GM19452 (cell line): ENCODE data around the gene PLD1.
"Not testable (repeated sequence)": the region's sequence is repeated elsewhere in the genome, so short reads cannot be mapped to it uniquely, and the experiment has no call there.

Source experiments
- ATAC-seq: cut with Tn5 transposase; IDR thresholded peaks from one replicate; pipeline ENCODE4 v1.9.1; 2021; ENCODE audit not compliant: unreplicated experiment

Gene PLD1

DNA sequence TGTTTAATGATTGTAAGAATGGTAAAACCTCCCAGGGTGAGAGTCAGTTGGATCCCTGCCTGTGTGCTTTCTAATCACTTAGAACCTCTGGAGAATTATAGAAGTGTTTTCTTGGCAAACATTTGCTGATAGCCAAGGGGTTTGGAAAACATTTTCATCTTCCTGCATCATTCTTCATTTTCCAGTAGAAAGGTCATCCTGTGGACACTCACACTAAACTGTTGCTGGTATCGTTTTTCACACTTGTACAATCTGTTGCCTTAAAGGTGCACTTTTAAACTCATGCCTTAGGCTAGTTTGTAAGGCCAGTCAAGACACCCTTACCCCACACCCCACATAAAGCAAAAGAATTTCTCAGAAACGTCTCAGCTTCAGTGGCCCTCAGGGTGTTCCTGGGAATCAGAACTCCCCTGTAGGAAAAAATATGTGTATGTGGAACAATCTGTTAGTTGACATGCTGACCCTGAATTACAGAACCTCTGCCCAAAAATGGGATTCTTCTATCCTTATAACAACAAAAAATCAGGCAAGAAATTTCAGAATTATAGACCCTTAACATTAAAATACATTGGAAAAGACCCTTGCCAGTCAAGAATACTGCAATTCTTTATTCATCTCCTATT, 5.8 kb upstream of the PLD1 start:
- no peak for ATAC-seq

DNA sequence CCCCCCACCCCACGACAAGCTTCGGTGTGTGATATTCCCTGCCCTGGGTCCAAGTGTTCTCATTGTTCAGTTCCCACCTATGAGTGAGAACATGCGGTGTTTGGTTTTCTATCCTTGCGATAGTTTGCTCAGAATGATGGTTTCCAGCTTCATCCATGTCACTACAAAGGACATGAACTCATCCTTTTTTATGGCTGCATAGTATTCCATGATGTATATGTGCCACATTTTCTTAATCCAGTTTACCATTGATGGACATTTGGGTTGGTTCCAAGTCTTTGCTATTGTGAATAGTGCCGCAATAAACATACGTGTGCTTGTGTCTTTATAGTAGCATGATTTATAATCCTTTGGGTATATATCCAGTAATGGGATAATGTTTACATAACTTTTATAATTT, 4.4 kb upstream of the PLD1 start:
- ATAC-seq = not testable (repeated sequence)

- no peak for ATAC-seq
These were observed 3.7 kb upstream of the PLD1 start for GRCh38 chr3:171813897-171814460.

DNA sequence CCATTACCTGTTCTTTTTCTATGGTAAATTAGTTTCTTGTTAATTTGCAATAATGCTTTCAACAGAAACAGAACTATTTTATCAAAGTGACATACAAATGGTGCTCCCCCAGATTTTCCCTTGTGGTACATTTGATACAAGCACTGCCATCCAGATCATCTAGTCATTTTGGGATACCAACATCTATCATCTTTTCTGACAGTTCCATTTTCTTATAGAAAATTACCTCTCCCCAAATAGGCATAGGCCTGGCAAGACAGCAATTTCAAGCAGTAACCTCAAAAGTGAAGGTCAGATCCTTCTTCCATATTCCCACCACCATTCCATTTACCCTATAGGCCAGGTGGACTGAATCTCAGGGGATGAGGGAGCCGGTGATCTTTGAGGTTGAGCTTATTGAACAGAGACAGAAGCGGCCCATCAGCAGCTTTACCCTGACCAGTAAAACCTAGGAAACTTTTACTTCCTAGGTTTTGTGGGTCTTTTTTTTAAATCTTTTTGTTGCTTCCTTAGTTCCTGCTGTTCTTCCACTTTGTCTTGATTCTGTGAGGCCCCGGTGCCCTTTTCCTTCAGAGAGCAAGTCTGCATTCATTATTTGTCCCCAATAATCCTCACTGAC, 3.1 kb upstream of the PLD1 start:
- no peak for ATAC-seq

GRCh38 chr3:171812811-171813210, 2.5 kb upstream of the PLD1 start:
- ATAC-seq = no peak

- ATAC-seq = no peak
These were observed 1.6 kb upstream of the PLD1 start for GRCh38 chr3:171811913-171812335.

DNA sequence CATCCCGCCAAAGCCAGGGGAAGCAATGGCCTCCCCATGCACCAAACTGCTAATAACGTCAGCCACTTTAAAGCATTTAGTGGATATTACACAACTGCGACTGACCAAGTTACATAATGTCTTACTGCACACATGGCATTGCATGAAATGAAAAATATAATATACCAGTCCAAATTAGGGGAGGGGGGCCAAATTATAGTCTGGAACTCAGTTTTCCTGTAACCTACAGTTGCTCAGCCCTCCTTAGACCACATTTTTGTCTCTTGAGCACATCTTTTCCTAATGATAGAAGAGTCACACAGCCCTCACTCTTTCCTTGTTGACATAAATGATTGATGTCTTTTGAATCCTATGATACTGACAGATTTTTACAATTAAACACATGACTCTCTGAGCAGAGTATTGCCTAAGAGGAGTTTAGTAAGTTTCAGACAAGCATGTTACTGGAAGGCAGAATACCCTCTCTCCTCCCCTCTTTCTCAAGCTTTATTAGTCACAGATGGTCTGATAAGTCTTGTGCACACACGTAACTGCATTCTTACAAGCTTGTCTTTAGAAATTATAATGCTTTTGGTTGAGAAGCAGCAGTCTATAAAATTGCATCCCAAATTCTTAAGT, 1.1 kb upstream of the PLD1 start:
- no peak for ATAC-seq

GRCh38 chr3:171810629-171811294, 479 bp upstream of the PLD1 start:
- no peak for ATAC-seq

- peak; percentile 38 for ATAC-seq
These were observed 747 bp downstream of the PLD1 start for GRCh38 chr3:171809611-171809860.

GRCh38 chr3:171807806-171808205, 2.5 kb downstream of the PLD1 start:
- no peak for ATAC-seq

GRCh38 chr3:171807129-171807675, 3.1 kb downstream of the PLD1 start:
- ATAC-seq = no peak

DNA sequence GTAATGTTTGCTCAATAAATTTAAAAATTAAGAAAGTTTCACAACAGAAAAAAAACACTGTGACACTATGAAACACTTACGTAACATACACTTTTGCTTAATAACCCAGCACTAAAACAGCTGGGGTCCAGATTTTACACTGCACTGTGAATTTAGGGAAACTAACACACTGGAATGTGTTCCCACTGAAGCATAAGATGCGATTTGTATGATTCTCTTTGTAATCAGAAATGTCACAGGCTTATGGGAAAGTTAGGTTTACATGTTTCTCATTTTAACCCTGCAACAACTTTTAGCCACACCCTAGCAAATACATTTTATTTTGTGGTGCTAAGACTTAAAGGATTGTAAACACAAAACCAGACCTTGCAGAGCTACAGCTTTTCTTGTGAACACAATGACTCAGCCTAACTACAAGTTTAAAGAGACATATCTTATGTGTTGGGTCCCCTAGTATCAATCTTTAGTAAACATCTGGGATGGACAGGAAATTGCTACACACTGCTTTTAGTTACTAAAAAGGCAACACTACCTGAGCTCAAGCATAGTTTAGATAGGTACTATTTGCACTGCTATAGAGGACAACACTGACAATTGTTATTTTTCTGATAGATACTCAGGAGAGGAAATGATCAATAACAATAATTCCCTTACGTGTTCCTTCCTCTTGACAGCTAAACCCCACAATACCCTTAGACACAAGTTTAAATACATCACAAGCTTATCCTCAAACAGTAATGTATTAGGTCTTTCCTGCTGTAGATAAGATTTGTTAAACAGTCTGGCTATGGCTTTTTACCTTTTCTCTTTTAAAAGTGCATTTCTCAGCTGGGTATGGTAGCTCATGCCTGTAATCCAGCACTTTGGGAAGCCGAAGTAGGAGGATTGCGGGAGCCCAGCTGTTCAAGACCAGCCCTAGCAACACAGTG, 3.8 kb downstream of the PLD1 start:
- no peak for ATAC-seq

DNA sequence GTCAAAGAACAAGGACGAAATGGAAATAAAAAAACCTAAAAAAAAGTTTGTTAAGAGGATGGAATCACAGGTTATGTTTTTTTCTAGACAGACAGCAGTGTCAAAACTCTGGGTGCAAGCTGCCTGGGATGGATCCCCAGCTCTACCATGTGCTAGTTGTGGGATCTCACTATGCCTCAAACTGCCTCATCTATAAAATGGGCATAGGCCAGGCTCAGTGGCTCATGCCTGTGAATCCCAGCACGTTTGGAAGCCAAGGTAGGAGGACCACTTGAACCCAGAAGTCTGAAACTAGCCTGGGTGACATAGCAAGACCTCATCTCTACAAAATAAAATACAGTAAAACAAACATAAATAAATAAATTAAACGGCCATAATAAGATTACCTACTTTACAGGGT, 4.6 kb downstream of the PLD1 start:
- ATAC-seq = no peak

- ATAC-seq = no peak
These were observed 5.5 kb downstream of the PLD1 start for GRCh38 chr3:171804618-171805389.

- no peak for ATAC-seq
These were observed 7.2 kb downstream of the PLD1 start for GRCh38 chr3:171803044-171803443.

DNA sequence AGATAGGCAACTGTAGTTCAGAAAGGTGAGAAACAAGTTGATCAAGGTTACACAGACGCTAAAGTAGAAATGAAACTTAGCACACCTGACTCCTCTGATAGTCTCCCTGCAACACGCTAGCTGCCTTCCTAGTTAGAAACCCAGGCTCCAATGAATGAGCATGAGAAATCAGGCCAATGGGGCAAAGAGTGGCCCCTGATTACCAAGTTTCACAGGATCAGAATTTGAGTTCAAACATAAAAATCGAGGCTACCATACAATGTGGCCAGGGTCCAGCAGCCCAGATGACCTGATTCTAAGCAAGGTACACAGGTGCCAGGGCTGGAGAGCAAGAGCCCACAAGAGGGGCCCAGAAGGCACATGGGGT, 7.7 kb downstream of the PLD1 start:
- ATAC-seq = no peak

DNA sequence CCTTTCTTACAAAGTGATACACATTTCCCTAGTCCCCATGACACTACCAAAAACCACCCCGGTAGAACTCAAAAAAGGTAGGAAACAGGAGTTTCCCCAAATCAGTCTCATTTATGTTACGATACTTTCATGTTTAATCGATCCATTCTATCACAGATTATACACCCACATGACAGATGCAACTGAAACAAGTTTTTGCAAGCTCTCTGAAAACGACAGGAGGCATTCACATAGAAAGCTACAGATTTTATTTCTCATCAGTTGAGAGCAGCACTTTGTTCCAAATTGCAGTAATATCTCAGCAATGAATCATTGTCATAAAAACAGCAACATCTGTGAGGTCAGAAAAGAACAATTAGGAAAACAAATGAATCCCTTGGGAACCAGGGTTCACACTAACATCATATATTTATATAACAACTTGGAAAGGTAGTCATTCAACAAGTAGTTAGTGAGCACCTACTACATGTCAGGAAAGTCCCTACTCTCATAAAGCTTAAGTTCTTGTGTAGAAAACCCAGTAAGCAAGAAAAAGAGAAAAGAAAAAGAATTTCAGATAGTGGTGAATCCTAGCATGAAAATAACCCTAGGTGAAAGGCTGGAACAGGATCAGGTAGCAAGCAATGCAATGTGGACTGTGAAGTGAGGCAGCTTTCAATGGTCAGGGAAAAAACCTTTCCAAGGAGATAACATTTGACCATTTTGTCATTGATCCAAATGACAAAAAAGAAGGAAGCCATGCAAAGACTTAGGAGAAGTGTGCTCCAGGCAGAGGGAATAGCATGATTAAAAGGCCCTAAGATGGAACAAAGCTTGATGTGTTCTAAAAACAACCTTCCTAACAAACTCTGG, 8.3 kb downstream of the PLD1 start:
- no peak for ATAC-seq

- ATAC-seq = no peak
These were observed 10.8 kb downstream of the PLD1 start for GRCh38 chr3:171799501-171799900.

DNA sequence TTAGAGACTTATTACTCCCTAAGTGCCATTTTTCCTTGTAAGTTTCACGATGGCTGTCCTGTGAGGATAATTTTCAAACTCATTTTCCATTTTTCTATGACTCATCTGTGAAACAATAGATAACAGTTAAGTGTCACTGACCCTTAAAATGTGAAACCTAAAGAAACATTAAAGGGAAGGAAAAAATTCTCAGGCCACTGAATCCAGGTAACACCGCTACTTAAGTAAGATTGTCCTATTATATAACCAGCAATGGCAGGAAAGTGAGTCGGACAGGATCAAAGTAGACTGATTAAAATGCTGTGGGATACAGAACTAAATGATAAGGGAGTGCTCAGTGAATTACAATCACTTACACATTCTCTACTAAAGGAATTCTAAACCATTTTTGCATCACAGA, 12.4 kb downstream of the PLD1 start:
- ATAC-seq = no peak
